SK-N-SH (cell line): Measurements from ENCODE around the gene DOCK3. TPM values are rescaled to one million over a fixed set of nuclear protein-coding genes. Genes with fewer than 3 reads are reported as not detected.
A peak's percentile ranks its signal among the peaks of the same experiment; 100 is the strongest.

Experiments
- CTCF ChIA-PET: fragments of 300-600, 350-600 bp; formaldehyde crosslinking; extraction: SDS; loops from one replicate; lab custom pipeline; 2021; lab: Yijun Ruan, JAX
- POLR2A ChIA-PET: fragments of 350-600 bp; sonication (Branson Sonifier 250); formaldehyde crosslinking; extraction: SDS; loops from one replicate; lab custom pipeline; 2020; ENCODE audit warnings: antibody characterized with exemption, inconsistent platforms; lab: Yijun Ruan, JAX
- DNase-seq: peaks from one replicate; pipeline ENCODE4 v3.0.0; 2012
- H2AFZ ChIP-seq: fragments of 200-600 bp; sonication (generic); 2 replicates; pipeline ENCODE4 v1.8.1; 2016; ENCODE audit warnings: antibody characterized with exemption, mild to moderate bottlenecking, low read depth
- H3F3A ChIP-seq: fragments of 200-600 bp; sonication (generic); replicated peaks from 2 replicates; pipeline ENCODE3; 2016; ENCODE audit warnings: antibody characterized with exemption, mild to moderate bottlenecking; ENCODE audit not compliant: insufficient read depth
- H3K27ac ChIP-seq, 2 experiments: fragments of 200-500 bp in 1 of 2; fragments of 200-600 bp in 1 of 2; sonication (Bioruptor generic) in 1 of 2; sonication (generic), shearing (Covaris generic) in 1 of 2; 2 replicates each; pipeline versions ENCODE4 v1.5.1 to v1.6.1; 2014 to 2016; ENCODE audit warnings: low read depth in 2 of 2, inconsistent platforms in 1 of 2, low read length in 1 of 2, mild to moderate bottlenecking in 1 of 2, mixed read lengths in 1 of 2
- H3K27me3 ChIP-seq: fragments of 200-600 bp; sonication (generic), shearing (Covaris generic); 2 replicates; pipeline ENCODE4 v1.6.1; 2016; ENCODE audit warnings: mixed run types; ENCODE audit not compliant: insufficient read depth
- H3K36me3 ChIP-seq, 2 experiments: fragments of 200-500 bp in 1 of 2; fragments of 200-600 bp in 1 of 2; sonication (Bioruptor generic) in 1 of 2; sonication (generic) in 1 of 2; replicated peaks in 1 of 2; 2 replicates each; pipeline versions ENCODE3 to v1.5.1; 2014 to 2016; ENCODE audit warnings: low read length in 1 of 2, mild to moderate bottlenecking in 1 of 2; ENCODE audit not compliant: insufficient read depth in 2 of 2, control insufficient read depth in 1 of 2
- H3K4me1 ChIP-seq, 2 experiments: fragments of 200-500 bp in 1 of 2; fragments of 200-600 bp in 1 of 2; sonication (Bioruptor generic) in 1 of 2; sonication (generic), shearing (Covaris generic) in 1 of 2; 2 replicates each; pipeline versions ENCODE4 v1.5.1 to v1.6.1; 2014 to 2016; ENCODE audit warnings: low read depth in 1 of 2, low read length in 1 of 2, mixed run types in 1 of 2; ENCODE audit not compliant: insufficient read depth in 2 of 2, control insufficient read depth in 1 of 2
- H3K4me2 ChIP-seq: fragments of 200-600 bp; sonication (generic), shearing (Covaris generic); 2 replicates; pipeline ENCODE4 v1.6.1; 2017; ENCODE audit warnings: mixed run types
- H3K4me3 ChIP-seq, 2 experiments: fragments of 200-500 bp in 1 of 2; fragments of 200-600 bp in 1 of 2; sonication (Bioruptor generic) in 1 of 2; sonication (generic), shearing (Covaris generic) in 1 of 2; 2 replicates each; pipeline versions ENCODE4 v1.5.1 to v1.8.1; 2014 to 2016; ENCODE audit warnings: low read depth in 2 of 2, inconsistent platforms in 1 of 2, low read length in 1 of 2, mild to moderate bottlenecking in 1 of 2, mixed read lengths in 1 of 2, moderate library complexity in 1 of 2
- H3K79me2 ChIP-seq: fragments of 200-600 bp; sonication (generic); 2 replicates; pipeline ENCODE4 v1.8.1; 2017; ENCODE audit warnings: mild to moderate bottlenecking; ENCODE audit not compliant: insufficient read depth
- H3K9ac ChIP-seq: fragments of 200-600 bp; sonication (generic); 2 replicates; pipeline ENCODE4 v1.6.1; 2017; ENCODE audit warnings: mixed run types
- H3K9me2 ChIP-seq: fragments of 200-600 bp; sonication (generic); 2 replicates; pipeline ENCODE4 v1.6.1; 2017; ENCODE audit warnings: mixed run types
- H3K9me3 ChIP-seq: fragments of 200-600 bp; sonication (generic); 2 replicates; pipeline ENCODE4 v1.6.1; 2017; ENCODE audit warnings: mixed run types, mild to moderate bottlenecking, moderate library complexity
- H4K20me1 ChIP-seq: fragments of 200-600 bp; sonication (generic); 2 replicates; pipeline ENCODE4 v1.6.1; 2017; ENCODE audit warnings: mild to moderate bottlenecking, mixed run types; ENCODE audit not compliant: insufficient read depth
- CHD2 ChIP-seq: fragments of 150-350 bp; IDR thresholded peaks from 2 replicates; pipeline ENCODE4 v1.6.1; 2018; ENCODE audit warnings: low read length; ENCODE audit not compliant: partially characterized antibody
- ELF1 ChIP-seq: IDR thresholded peaks from 2 replicates; pipeline ENCODE4 v1.4.0; 2012
- EP300 ChIP-seq, 2 experiments: IDR thresholded peaks; 2 replicates each; pipeline versions ENCODE4 v1.4.0 to v1.6.1; 2012; ENCODE audit warnings: borderline replicate concordance in 1 of 2, low read depth in 1 of 2, low read length in 1 of 2
- GABPA ChIP-seq: IDR thresholded peaks from 2 replicates; pipeline ENCODE4 v1.4.0; 2012; ENCODE audit warnings: low read depth, mild to moderate bottlenecking
- IRF3 ChIP-seq: fragments of 150-350 bp; IDR thresholded peaks from 2 replicates; pipeline ENCODE4 v1.6.1; 2016; ENCODE audit warnings: mild to moderate bottlenecking, low read depth, low read length
- MEF2A ChIP-seq: IDR thresholded peaks from 2 replicates; pipeline ENCODE4 v1.4.0; 2012; ENCODE audit warnings: low read depth, borderline replicate concordance
- NFIC ChIP-seq: IDR thresholded peaks from 2 replicates; pipeline ENCODE4 v1.4.0; 2012; ENCODE audit warnings: borderline replicate concordance
- NRF1 ChIP-seq: IDR thresholded peaks from 2 replicates; pipeline ENCODE4 v1.6.1; 2012; ENCODE audit warnings: low read depth, mild to moderate bottlenecking, low read length
- PBX3 ChIP-seq: IDR thresholded peaks from 2 replicates; pipeline ENCODE4; 2012
- POLR2AphosphoS5 ChIP-seq: IDR thresholded peaks from 2 replicates; pipeline ENCODE4 v1.6.1; 2012; ENCODE audit warnings: low read depth, low read length
- RAD21 ChIP-seq: IDR thresholded peaks from 2 replicates; pipeline ENCODE4 v1.6.1; 2012; ENCODE audit warnings: mild to moderate bottlenecking, low read length
- RXRA ChIP-seq: IDR thresholded peaks from 2 replicates; pipeline ENCODE4 v1.4.0; 2012; ENCODE audit warnings: low read depth, mild to moderate bottlenecking, borderline replicate concordance
- SMC3 ChIP-seq: IDR thresholded peaks from 2 replicates; pipeline ENCODE4 v1.6.1; 2012; ENCODE audit warnings: low read depth, low read length, improper control_type of control experiment
- TAF1 ChIP-seq: IDR thresholded peaks from 2 replicates; pipeline ENCODE4 v1.6.1; 2012; ENCODE audit warnings: low read depth, mild to moderate bottlenecking, low read length, moderate library complexity, borderline replicate concordance
- YY1 ChIP-seq: IDR thresholded peaks from 2 replicates; pipeline ENCODE4 v1.4.0; 2012; ENCODE audit warnings: low read depth, mild to moderate bottlenecking
- ZBTB33 ChIP-seq: IDR thresholded peaks from 2 replicates; pipeline ENCODE4 v1.4.0; 2012; ENCODE audit warnings: low read depth, borderline replicate concordance
- WGBS: methylation state at CpG from one replicate; pipeline ENCODE4 v1.1.6; 2017; ENCODE audit warnings: low lambda C conversion rate; 5-methylcytosine and 5-hydroxymethylcytosine counted together
- polyA plus RNA-seq, 3 experiments: library from polyadenylated mRNA; depleted of rRNA; stranded (reverse); fragments of >200 nt; gene quantifications; 2 replicates each; pipeline ENCODE4 v1.2.3, GENCODE V29; 2012

Gene DOCK3
- polyA plus RNA-seq, 1 of the 3 experiments (the other 2 are of a cell fraction) = 0.05 TPM

- CTCF ChIA-PET = interaction anchor here (0.6 kb wide), 1 partner anchor 97 kb away, joined by 3 read pairs; the partner anchor contains the start of gene CISH
- Histone ChIP-seq H3K9me2 (no peaks in the 10 kb centered on the region), H3K4me1 (no peaks in the 10 kb centered on the region), H3K79me2 (no peaks in the 10 kb centered on the region), H3K9me3 (no peaks in the 10 kb centered on the region), H3K36me3 (no peaks in the 10 kb centered on the region), H4K20me1 (no peaks in the 10 kb centered on the region), H3K27ac (no peak overlapping the region), H3K9ac (no peak overlapping the region), H3K4me2 (no peak overlapping the region), H3K27me3 (no peaks in the 10 kb centered on the region), H3F3A (no peaks in the 10 kb centered on the region), H2AFZ (no peak overlapping the region), H3K4me3 (no peak overlapping the region)
- 8% methylated on average over 4 of the region's 4 CpGs for WGBS
- no peak for TF ChIP-seq NFIC
- DNase-seq = no peak
- POLR2A ChIA-PET = no interaction called here
Measured at GRCh38 chr3:50708620-50709019, 33.9 kb downstream of the DOCK3 start.

- Histone ChIP-seq H3K27me3 (no peaks in the 10 kb centered on the region; the same call in 1 of the 2 replicates), H3K9ac (no peak overlapping the region), H3K4me3 (no peak overlapping the region), H3K4me2 (no peak overlapping the region), H3K79me2 (no peaks in the 10 kb centered on the region), H3K9me2 (no peaks in the 10 kb centered on the region), H3K36me3 (no peaks in the 10 kb centered on the region), H4K20me1 (no peaks in the 10 kb centered on the region), H3K27ac (no peak overlapping the region; a peak in 1 of 4 replicates), H3K4me1 (no peaks in the 10 kb centered on the region), H3K9me3 (no peaks in the 10 kb centered on the region), H2AFZ (no peak overlapping the region), H3F3A (no peaks in the 10 kb centered on the region)
- CTCF ChIA-PET = interaction anchor here (0.7 to 2.4 kb wide), 3 partner anchors 32 to 99 kb away, joined by 3 to 8 read pairs (median 3); partner anchors contain the start of gene MAPKAPK3
- TF ChIP-seq RXRA = no peak
- TF ChIP-seq YY1 = no peak
- TF ChIP-seq IRF3 = no peak
- TF ChIP-seq PBX3 = no peak
- TF ChIP-seq NRF1 = no peak
- TF ChIP-seq TAF1 = no peak
- TF ChIP-seq MEF2A = no peak
- TF ChIP-seq SMC3 = no peak
- no peak for TF ChIP-seq GABPA
- no peak for TF ChIP-seq POLR2AphosphoS5
- no peak for TF ChIP-seq NFIC
- TF ChIP-seq ELF1 = no peak
- TF ChIP-seq ZBTB33 = no peak
- no peak for TF ChIP-seq RAD21
- no peak for TF ChIP-seq EP300 (IDR thresholded peaks at IDR 0.05; ENCODE audit: borderline replicate concordance in 1 of 2, low read depth in 1 of 2, low read length in 1 of 2)
- no peak for TF ChIP-seq CHD2
- POLR2A ChIA-PET = no interaction called here
- 19% methylated on average over 4 of the region's 4 CpGs for WGBS
- peak; percentile 45 for DNase-seq
Measured at GRCh38 chr3:50714946-50715345, 40.2 kb downstream of the DOCK3 start.
